Muscle of back (tissue), 11 donors: ENCODE results near the gene EXTL1. TPM values are rescaled to one million over a fixed set of nuclear protein-coding genes. Genes with fewer than 3 reads are reported as not detected.
A peak's percentile ranks its signal among the peaks of the same experiment; 100 is the strongest.

ENCODE experiments used
- DNase-seq, 3 donors: peaks; one replicate each; pipeline versions ENCODE4 v3.0.0 to v3.0.0-alpha.2; 2013
- polyA plus RNA-seq, 10 donors: library from polyadenylated mRNA; unstranded; fragments of 120-200 nt; gene quantifications; one replicate each; pipeline ENCODE4 v1.2.1, GENCODE V29; 2013; ENCODE audit not compliant: insufficient read length in 10 of 10

EXTL1 gene
- polyA plus RNA-seq, 10 donors, result 1.7 to 7.3 (median 3.2) TPM

DNA sequence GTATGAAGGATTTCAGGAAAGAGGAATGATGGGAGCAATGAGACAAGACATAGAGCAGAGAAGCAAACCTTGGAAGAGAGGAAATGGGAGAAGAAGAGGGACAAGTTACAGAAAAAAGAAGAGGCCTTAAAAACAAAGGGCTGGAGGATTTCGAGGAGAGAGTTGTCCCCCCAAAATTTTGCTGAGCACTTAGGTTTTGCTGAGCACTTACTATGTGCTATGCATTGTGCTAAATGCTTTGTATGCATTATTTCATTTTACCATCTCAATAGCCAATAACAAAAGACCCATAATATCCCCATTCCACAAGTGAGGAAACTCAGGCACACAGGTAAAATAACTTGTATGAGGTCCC is 48.3 kb downstream of the EXTL1 start:
- no peak for DNase-seq

DNA sequence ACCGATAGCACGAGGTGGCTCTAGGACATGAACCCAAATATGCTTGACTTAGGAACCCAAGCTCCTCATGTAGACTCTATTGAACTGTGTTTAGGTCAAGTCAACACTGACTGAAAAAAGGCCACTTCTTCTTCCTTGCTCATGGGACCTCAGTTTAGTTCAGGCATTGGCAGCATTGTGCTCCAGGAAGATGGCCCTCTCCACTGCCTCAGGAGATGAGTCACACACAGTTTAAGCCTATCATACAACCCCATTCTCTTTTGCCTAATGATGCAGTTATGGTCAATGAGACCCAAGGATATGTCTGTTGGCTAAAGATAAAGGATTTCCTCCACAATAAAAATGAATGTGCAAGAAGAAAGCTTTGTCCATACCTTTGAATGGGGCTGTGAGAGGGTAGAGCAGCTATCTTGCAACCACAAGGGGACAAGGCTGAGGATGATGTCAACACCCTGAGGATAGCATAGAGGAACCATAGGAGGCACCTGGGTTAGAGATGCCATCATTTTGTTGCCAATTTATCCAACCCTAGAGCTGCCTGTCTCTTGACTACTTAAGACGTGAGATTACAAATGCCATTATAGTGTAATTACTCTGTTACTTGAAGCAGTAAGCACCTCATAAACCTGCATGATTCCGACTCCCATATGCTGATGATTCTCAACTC is 48.9 kb downstream of the EXTL1 start:
- no peak for DNase-seq

DNA sequence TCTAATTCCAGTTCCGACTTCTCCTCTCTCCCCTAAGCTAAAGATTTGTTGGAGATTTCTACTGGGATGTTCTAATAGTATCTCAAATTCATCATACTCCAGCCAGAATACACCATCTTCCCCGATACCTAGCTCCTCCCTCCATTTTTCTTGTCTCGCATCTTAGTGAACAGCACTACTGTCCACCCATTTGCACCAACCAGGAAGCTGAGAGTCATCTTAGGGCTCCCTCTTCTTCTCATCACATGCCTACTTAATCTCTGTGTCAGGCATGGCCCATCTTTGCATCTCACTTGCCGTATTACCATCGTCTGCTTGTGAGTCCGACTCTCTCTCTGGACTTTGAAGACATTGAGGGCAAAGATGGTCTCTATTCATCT is 49.4 kb downstream of the EXTL1 start:
- no peak for DNase-seq

DNA sequence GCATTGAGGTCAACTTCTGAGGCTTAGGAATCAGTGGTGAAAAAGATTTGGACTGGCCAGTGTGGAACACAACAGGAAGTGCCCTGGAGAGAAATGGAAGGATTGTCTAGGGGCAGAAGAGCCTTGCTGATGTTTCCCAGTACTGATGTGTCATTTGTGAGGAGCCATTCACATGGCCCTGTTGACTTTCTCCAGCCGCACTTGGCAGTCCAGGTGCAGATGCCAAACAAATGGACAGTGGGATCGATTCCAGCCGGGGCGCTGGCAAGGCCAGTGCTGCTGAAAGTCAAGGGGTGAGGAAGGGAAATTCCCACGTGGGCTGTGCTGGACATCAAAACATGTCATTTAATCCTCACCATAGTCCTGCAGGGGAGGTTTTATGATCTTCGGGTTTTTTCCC is 50.7 kb downstream of the EXTL1 start:
- no peak for DNase-seq

- no peak for DNase-seq
Measured at GRCh38 chr1:26075421-26076144, 54.0 kb downstream of the EXTL1 start.

DNA sequence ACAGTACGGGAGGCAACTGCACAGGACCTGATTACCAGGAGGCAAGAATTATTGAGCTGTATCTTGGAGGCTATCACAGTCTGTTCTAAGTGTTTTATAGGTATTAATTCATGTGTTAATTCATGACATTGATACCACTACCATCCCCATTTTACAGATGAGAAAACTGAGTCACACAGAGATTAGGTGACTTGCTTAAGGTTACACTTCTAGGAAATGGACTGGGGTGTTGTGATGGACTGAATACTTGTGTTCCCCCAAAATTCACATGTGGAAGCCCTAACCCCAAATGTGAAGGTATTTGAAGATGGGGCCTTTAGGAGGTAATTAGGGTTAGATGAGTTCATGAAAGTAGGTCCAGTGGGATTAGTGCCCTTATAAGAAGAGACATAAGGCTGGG is 55.9 kb downstream of the EXTL1 start:
- no peak for DNase-seq

GRCh38 chr1:26078286-26079177 is 57.0 kb downstream of the EXTL1 start:
- DNase-seq, result no peak

GRCh38 chr1:26079178-26079563 is 57.6 kb downstream of the EXTL1 start:
- no peak for DNase-seq

GRCh38 chr1:26079960-26080814 is 58.6 kb downstream of the EXTL1 start:
- no peak for DNase-seq

- no peak for DNase-seq
Measured at GRCh38 chr1:26081267-26082019, 59.9 kb downstream of the EXTL1 start.

DNA sequence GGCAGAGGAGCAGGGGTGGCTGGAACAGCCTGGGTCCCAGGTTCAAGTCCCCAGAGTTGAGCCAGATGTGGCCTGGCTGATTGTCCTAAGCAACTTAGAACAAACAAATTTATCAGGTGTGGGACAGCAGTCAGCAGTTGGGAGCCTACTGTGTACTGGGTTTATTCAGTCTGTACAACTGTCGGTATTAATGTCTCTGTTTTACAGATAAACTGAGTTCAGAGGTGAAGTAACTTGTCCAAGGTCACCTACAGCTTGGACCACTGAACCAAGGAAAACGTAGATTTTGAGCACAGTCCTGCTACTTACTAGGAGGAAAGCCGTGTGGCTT is 60.4 kb downstream of the EXTL1 start:
- no peak for DNase-seq

- DNase-seq, result peak in 1 of 3 donors; percentile 16
Measured at GRCh38 chr1:26083208-26083607, 61.6 kb downstream of the EXTL1 start.

DNA sequence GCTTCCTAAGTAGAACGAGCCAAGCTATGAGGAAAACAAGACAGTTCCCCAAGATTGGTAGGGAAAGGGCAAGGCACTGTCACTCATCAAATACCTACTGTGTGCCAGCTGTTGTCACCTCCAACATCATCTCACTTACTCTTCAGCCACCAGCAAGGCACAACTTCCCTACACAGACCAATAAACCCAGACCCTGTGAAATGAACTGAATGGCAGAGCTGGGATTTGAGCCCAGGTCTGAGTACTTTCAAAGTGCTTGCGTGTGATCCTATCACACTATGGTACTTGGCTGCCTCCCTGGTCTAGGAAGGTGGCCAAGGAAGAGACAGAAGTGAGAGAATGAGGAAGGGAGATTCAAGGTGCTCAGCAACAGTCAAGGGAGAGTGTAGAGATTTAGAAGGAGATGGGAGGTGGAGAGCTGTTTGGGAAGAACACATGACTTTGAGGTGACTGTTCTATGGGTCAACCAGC is 62.6 kb downstream of the EXTL1 start:
- no peak for DNase-seq

- DNase-seq, result no peak
Measured at GRCh38 chr1:26084844-26085243, 63.3 kb downstream of the EXTL1 start.

Other genes starting within 250 kb of the EXTL1 start
- 10 to 100 TPM; 47.4 to 74.8 (median 56.5) TPM for gene SELENON, start 221.6 kb upstream of the EXTL1 start, polyA plus RNA-seq
- 10 to 100 TPM; 53.2 to 73.6 (median 65.9) TPM for gene MTFR1L, start 201.8 kb upstream of the EXTL1 start, polyA plus RNA-seq
- 1 to 10 TPM in 7 of 10 donors, under 1 TPM in 3; 0.78 to 2.5 (median 1.3) TPM for gene AUNIP, start 162.3 kb upstream of the EXTL1 start, polyA plus RNA-seq
- gene PAQR7, start 146.1 kb upstream of the EXTL1 start, polyA plus RNA-seq, result 1 to 10 TPM; 6.1 to 8.9 (median 7.0) TPM
- gene STMN1, start 115.4 kb upstream of the EXTL1 start, polyA plus RNA-seq, result 100 to 1,000 TPM; 402 to 727 (median 524) TPM
- 10 to 100 TPM; 30.1 to 83.9 (median 59.1) TPM for gene PAFAH2, start 23.7 kb upstream of the EXTL1 start, polyA plus RNA-seq
- gene SLC30A2, start 24.3 kb downstream of the EXTL1 start, polyA plus RNA-seq, result 1 to 10 TPM in 1 of 10 donors, under 1 TPM in 9; 0.16 to 1.1 (median 0.55) TPM
- gene TRIM63, start 45.9 kb downstream of the EXTL1 start, polyA plus RNA-seq, result 10 to 100 TPM; 23.1 to 48.6 (median 36.4) TPM
- gene PDIK1L, start 90.0 kb downstream of the EXTL1 start, polyA plus RNA-seq, result 1 to 10 TPM; 5.9 to 8.8 (median 6.8) TPM
- gene FAM110D, start 137.3 kb downstream of the EXTL1 start, polyA plus RNA-seq, result 1 to 10 TPM in 1 of 10 donors, under 1 TPM in 9; 0.47 to 1.4 (median 0.75) TPM
- gene C1orf232, start 147.2 kb downstream of the EXTL1 start, polyA plus RNA-seq, result not detected
- 10 to 100 TPM; 10.3 to 21.7 (median 16.6) TPM for gene ZNF593, start 148.1 kb downstream of the EXTL1 start, polyA plus RNA-seq
- gene ZNF593OS, start 150.1 kb downstream of the EXTL1 start, polyA plus RNA-seq, result 1 to 10 TPM in 8 of 10 donors, under 1 TPM in 2; 0.60 to 2.1 (median 1.4) TPM
- 1 to 10 TPM in 9 of 10 donors, under 1 TPM in 1; 0.97 to 3.9 (median 2.1) TPM for gene CNKSR1, start 155.7 kb downstream of the EXTL1 start, polyA plus RNA-seq
- gene CATSPER4, start 168.8 kb downstream of the EXTL1 start, polyA plus RNA-seq, result not detected
- gene CEP85, start 212.4 kb downstream of the EXTL1 start, polyA plus RNA-seq, result 10 to 100 TPM; 17.4 to 28.2 (median 22.9) TPM